ENCODE measurements around the gene LEF1. TPM values are rescaled to one million over a fixed set of nuclear protein-coding genes. Genes with fewer than 3 reads are reported as not detected.
"Not testable (repeated sequence)": the region's sequence is repeated elsewhere in the genome, so short reads cannot be mapped to it uniquely, and the experiment has no call there.

LEF1 gene
- total and polyA plus RNA-seq, 8 donors = 4.1 to 49.4 (median 33.8) TPM

DNA sequence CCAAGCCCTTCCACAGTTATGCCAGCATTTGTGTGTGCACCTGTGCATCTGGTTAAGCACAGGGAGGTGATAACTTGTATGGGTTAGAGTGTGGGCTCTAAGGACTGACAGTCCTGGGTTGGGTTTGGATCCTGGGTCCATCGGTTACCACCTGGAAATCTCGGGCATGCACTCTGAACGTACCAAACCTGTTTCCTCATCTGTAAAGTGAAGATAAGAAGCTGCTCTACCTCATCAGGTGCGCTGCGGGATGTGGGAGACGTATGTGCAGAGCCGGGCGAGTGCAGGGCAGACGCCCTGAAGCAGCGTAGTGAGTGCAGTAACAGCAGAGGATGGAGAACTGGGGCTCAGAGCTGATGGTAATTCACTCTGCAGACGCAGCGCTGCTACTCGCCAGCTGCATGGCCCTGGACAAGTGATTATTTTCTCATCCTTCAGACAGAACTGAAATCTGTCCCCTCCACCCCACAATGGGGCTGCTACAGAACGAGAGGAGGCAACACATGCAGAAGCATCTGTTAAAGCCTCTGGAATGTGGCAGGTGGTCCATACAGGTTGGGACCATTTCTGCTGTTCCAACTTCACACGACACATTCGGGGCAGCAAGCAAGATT, 114.6 kb downstream of the LEF1 start:
- H3K27me3 ChIP-seq = no peaks in the 10 kb centered on the region
- TF ChIP-seq, protein P1, sequence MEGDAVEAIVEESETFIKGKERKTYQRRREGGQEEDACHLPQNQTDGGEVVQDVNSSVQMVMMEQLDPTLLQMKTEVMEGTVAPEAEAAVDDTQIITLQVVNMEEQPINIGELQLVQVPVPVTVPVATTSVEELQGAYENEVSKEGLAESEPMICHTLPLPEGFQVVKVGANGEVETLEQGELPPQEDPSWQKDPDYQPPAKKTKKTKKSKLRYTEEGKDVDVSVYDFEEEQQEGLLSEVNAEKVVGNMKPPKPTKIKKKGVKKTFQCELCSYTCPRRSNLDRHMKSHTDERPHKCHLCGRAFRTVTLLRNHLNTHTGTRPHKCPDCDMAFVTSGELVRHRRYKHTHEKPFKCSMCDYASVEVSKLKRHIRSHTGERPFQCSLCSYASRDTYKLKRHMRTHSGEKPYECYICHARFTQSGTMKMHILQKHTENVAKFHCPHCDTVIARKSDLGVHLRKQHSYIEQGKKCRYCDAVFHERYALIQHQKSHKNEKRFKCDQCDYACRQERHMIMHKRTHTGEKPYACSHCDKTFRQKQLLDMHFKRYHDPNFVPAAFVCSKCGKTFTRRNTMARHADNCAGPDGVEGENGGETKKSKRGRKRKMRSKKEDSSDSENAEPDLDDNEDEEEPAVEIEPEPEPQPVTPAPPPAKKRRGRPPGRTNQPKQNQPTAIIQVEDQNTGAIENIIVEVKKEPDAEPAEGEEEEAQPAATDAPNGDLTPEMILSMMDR (IDR thresholded peaks at IDR 0.05) = no peak
- H3K36me3 ChIP-seq = no peaks in the 10 kb centered on the region
- H3K4me3 ChIP-seq = no peak overlapping the region
- intact Hi-C loops (cut with DNase I) = no loop called here
- H3K9me3 ChIP-seq = no peaks in the 10 kb centered on the region
- ATAC-seq = no peak
- no peaks in the 10 kb centered on the region for H3K4me1 ChIP-seq
- no peak for DNase-seq
- no peak overlapping the region for H3K27ac ChIP-seq

DNA sequence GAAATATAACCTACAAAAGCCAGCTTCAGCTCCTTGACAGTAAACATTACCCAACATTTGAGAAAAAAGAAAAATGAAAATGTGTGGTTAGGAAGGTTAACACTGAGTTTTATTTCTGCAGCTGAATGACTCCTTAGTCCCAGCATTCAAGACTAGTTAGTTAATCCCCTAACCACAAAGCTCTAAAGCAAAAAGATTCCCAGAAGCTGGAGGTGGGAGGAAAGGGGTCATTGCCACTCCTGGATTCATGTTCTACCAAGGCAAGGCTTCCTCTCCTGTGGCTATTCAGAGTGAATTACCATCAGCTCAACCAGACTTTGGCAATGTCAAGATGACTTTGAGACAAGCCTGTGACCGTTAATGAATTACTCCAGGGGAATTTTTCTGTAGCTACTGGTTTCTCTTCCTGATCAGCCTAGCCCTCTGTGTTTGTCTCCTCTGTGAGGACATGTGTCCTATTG, 115.5 kb downstream of the LEF1 start:
- no peaks in the 10 kb centered on the region for H3K4me1 ChIP-seq
- ATAC-seq = no peak
- intact Hi-C loops (cut with DNase I) = no loop called here
- H3K27ac ChIP-seq = no peak overlapping the region
- no peak overlapping the region for H3K4me3 ChIP-seq
- TF ChIP-seq, protein P1 (IDR thresholded peaks at IDR 0.05) = no peak
- DNase-seq = no peak
- no peaks in the 10 kb centered on the region for H3K36me3 ChIP-seq
- no peaks in the 10 kb centered on the region for H3K27me3 ChIP-seq
- no peaks in the 10 kb centered on the region for H3K9me3 ChIP-seq

DNA sequence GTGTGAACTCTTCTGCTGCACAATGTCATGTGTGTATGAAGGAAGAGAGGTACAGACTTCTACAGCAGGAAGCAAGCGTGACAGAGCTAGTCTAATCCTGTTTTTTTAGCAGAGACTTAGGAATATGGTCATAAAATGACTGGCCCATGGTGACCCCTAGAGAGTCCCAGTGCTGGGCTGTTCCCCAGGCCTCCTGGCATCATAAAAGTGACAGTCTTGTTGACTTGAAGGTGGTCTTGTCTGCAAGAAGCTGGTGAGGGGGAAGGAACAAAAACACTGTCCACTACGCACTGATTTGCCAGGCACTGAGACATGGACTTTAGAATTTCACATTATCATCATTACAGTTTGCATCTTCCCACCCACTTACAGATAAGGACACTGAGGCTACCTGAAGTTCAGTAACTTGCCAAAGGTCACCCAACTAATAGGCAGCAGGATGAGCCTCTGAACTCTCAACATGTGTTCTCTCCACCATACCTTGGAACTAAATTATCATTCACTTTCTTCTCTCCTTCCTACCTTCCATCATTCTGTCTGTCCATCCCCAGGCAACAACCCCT, 116.1 kb downstream of the LEF1 start:
- H3K36me3 ChIP-seq = no peaks in the 10 kb centered on the region
- H3K4me3 ChIP-seq = no peak overlapping the region
- no peaks in the 10 kb centered on the region for H3K27me3 ChIP-seq
- DNase-seq (no peak), ATAC-seq (no peak)
- TF ChIP-seq, protein P1 (IDR thresholded peaks at IDR 0.05) = no peak
- no peaks in the 10 kb centered on the region for H3K9me3 ChIP-seq
- intact Hi-C loops (cut with DNase I) = no loop called here
- no peak overlapping the region for H3K27ac ChIP-seq
- no peaks in the 10 kb centered on the region for H3K4me1 ChIP-seq

DNA sequence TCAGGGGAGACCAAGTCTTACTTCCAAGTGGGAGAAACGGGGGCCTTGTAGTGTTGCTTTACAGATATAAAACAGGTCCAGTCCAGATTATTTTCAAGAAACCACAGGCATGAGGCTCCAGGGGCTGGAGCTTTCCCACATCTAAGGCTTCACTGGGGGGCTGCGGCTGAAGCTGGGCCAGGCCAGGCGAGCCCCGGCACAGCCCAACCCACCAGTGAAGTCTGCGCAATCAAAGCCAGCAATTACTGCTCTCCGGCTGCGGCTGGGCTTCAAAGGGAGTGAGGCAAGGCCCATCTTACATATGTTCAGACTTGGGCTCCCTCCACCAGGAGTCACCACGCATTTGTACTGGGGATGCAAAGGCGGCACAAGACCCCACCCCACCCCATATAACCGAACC, 117.4 kb downstream of the LEF1 start:
- H3K4me3 ChIP-seq = no peak overlapping the region
- H3K9me3 ChIP-seq = no peaks in the 10 kb centered on the region
- TF ChIP-seq, protein P1 (IDR thresholded peaks at IDR 0.05) = no peak
- no peaks in the 10 kb centered on the region for H3K36me3 ChIP-seq
- no peaks in the 10 kb centered on the region for H3K4me1 ChIP-seq
- no peak overlapping the region for H3K27ac ChIP-seq
- no peak for ATAC-seq
- no peak for DNase-seq
- intact Hi-C loops (cut with DNase I) = no loop called here
- no peaks in the 10 kb centered on the region for H3K27me3 ChIP-seq

DNA sequence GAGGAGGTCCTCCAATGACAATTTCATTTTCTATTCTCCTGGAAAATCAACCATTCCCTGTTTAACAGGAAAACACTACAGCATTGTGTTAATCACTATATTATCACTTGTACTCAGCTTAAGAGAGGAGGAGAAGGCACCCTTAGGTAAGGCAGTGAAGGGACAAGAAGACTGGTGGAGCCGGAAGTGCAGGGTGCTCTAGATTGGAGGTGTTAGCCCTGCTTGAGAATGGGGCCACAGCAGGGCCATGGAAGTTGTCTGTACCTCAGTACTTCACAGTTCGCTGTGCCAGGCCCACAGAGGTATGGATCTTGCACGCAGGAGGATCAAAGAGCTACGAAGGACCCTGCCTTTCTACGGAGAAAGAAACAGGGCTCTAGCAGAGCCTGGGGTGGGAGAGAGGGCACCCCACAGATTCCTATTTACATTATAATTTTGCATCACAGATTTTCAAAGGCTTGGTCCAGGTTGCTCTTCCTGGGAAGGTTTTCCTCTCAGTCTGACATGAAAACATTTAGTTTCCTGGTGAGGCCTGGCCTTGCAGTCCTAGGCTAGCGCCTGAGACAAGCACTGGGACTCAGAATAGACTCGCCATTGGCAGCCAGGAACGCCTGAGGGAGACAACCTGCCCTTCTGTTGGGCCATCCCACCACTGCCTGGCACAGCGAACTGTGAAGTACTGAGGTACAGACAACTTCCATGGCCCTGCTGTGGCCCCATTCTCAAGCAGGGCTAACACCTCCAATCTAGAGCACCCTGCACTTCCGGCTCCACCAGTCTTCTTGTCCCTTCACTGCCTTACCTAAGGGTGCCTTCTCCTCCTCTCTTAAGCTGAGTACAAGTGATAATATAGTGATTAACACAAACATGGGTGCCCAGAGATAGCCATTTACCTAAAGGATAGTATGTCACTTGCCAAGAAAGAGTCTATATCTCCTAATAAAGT, 118.3 kb downstream of the LEF1 start:
- DNase-seq = not testable (repeated sequence)

More for the DNA sequence above, 118.3 kb downstream of the LEF1 start:
- H3K27ac ChIP-seq; H3K4me3 ChIP-seq; intact Hi-C loops (cut with DNase I); H3K36me3 ChIP-seq; H3K4me1 ChIP-seq; ATAC-seq; H3K9me3 ChIP-seq; H3K27me3 ChIP-seq: not testable (repeated sequence)

Data from left lung (tissue), 10 donors.